Right lobe of liver (tissue), 6 donors: Measurements from ENCODE around the gene HOXB5. TPM values are rescaled to one million over a fixed set of nuclear protein-coding genes. Genes with fewer than 3 reads are reported as not detected.

ENCODE experiments used
- ATAC-seq, 4 donors: fragments of 200-7000 bp; cut with Tn5 transposase; one replicate each; pipeline ENCODE4 v1.9.1; 2020; ENCODE audit warnings: mild to moderate bottlenecking in 4 of 4, moderate library complexity in 4 of 4
- DNase-seq, 3 donors: peaks; one replicate each; pipeline ENCODE4 v3.0.0-alpha.2; 2020
- H3K27ac ChIP-seq, 3 donors: fragments of 200-600 bp; one replicate each; pipeline ENCODE4 v1.8.0; 2022
- H3K27me3 ChIP-seq, 2 donors: fragments of 200-600 bp; one replicate each; pipeline ENCODE4 v1.8.0; 2022
- H3K36me3 ChIP-seq, 4 donors: fragments of 200-600 bp; sonication (generic) in 1 of 4; one replicate each; pipeline versions ENCODE4 v1.5.1 to v1.8.0; 2017 to 2022; ENCODE audit warnings: control low read depth in 1 of 4
- H3K4me1 ChIP-seq, 4 donors: fragments of 200-600 bp; sonication (generic) in 1 of 4; one replicate each; pipeline versions ENCODE4 v1.5.1 to v1.8.0; 2017 to 2022; ENCODE audit warnings: control low read depth in 1 of 4
- H3K4me3 ChIP-seq, 3 donors: fragments of 200-600 bp; one replicate each; pipeline ENCODE4 v1.8.0; 2022
- H3K9me3 ChIP-seq, 4 donors: fragments of 200-600 bp; sonication (generic) in 1 of 4; one replicate each; pipeline versions ENCODE4 v1.5.1 to v1.8.0; 2017 to 2022; ENCODE audit warnings: control low read depth in 1 of 4
- POLR2A ChIP-seq: fragments of 450-650 bp; IDR thresholded peaks from one replicate; pipeline ENCODE4 v1.6.1; 2017; ENCODE audit warnings: antibody characterized with exemption, mild to moderate bottlenecking
- WGBS: methylation state at CpG from one replicate; pipeline ENCODE4 v1.1.6; 2018; ENCODE audit warnings: low coverage, low lambda C conversion rate; ENCODE audit not compliant: insufficient coverage; ENCODE audit errors: missing lambda C conversion rate; 5-methylcytosine and 5-hydroxymethylcytosine counted together
- intact Hi-C, 2 donors: fragments of 100-400 bp; cut with DNase I; formaldehyde crosslinking; loops; one replicate each; pipeline versions ENCODE4 v1.11.2 to v1.14.1; 2022
- total RNA-seq, 6 experiments: library from RNA; depleted of rRNA in 2 of 6; stranded (reverse); fragments of >200 nt in 2 of 6; fragmentation: NEBNext Ultra II Directional in 3 of 6; extraction: Animal tissue kit (Norgen Biotek cat#: 25700) in 3 of 6; gene quantifications; one replicate each; pipeline versions ENCODE4 v1.1.0 to v1.2.4, GENCODE V29; 2016 to 2023
- TF ChIP-seq, protein P1 (sequence below), 4 donors: fragments of 200-600 bp in 3 of 4; fragments of 450-650 bp in 1 of 4; IDR thresholded peaks; one replicate each; pipeline versions ENCODE4 v1.5.1 to v1.8.0; 2016 to 2022; ENCODE audit warnings: antibody characterized with exemption in 4 of 4, mild to moderate bottlenecking in 2 of 4
- donor health status: DM: no; HTN: yes; CAD: no.
- donor health status: DM: no; HTN: no; CAD: no.
- donor health status: DM: no; HTN: no; CAD: no.
- donor health status: DM: no; HTN: yes; CAD: no.
- donor health status: DM: no; HTN: yes; CAD: no.

The HOXB5 gene
- total RNA-seq, 6 experiments from 2014 or later: 0.11 to 0.29 (median 0.19) TPM; not detected in 1

DNA sequence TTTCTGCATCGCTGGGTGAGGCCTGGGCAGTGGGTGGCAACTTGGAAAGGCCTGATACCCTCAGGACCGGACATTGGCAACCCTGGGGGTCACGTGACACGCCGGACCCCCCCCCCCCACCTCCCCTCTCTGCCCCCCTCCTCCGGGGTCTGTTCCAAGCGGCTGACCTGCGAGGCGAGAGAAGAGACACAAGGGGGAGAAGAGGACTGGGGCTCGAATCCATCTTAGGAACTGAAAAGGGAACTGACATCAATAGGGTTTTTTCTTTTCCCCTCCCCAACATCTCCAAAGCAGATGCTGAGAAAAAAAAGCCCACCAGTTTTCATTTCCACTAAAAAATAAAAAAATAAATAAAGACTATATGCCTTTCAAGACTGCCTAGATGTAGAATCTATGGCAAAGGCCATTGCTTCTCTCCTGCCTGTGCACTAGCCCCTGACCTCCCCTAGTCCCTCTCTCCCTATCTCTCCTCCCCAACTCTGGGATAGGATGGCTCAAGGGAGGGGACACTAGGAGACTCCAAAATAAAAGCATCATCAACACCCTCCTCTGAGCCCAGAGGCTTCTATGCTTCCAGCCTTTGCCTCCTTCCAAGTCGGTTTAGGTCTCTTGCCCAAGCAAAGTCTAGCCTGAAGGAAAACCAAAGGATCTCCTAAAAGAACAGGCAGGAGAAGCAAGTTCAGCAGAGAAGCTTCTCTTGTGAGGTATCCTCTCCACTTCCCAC, 41.0 kb downstream of the HOXB5 start:
- H3K36me3 ChIP-seq: no peaks in the 10 kb centered on the region
- intact Hi-C loops: no loop called here
- H3K9me3 ChIP-seq: no peaks in the 10 kb centered on the region
- peaks cover 0 to 2% (median 0%) of the 10 kb centered on the region in 4 donors for H3K4me1 ChIP-seq
- ATAC-seq (no peak), DNase-seq (no peak)
- 19% methylated on average over 4 of the region's 11 CpGs for WGBS
- H3K4me3 ChIP-seq: no peak overlapping the region
- no peaks in the 10 kb centered on the region for H3K27me3 ChIP-seq
- peak overlapping the region in 1 of 3 donors; percentile 24 for H3K27ac ChIP-seq
- no peak for TF ChIP-seq POLR2A
- TF ChIP-seq, protein P1, sequence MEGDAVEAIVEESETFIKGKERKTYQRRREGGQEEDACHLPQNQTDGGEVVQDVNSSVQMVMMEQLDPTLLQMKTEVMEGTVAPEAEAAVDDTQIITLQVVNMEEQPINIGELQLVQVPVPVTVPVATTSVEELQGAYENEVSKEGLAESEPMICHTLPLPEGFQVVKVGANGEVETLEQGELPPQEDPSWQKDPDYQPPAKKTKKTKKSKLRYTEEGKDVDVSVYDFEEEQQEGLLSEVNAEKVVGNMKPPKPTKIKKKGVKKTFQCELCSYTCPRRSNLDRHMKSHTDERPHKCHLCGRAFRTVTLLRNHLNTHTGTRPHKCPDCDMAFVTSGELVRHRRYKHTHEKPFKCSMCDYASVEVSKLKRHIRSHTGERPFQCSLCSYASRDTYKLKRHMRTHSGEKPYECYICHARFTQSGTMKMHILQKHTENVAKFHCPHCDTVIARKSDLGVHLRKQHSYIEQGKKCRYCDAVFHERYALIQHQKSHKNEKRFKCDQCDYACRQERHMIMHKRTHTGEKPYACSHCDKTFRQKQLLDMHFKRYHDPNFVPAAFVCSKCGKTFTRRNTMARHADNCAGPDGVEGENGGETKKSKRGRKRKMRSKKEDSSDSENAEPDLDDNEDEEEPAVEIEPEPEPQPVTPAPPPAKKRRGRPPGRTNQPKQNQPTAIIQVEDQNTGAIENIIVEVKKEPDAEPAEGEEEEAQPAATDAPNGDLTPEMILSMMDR (IDR thresholded peaks at IDR 0.05): no peak

DNA sequence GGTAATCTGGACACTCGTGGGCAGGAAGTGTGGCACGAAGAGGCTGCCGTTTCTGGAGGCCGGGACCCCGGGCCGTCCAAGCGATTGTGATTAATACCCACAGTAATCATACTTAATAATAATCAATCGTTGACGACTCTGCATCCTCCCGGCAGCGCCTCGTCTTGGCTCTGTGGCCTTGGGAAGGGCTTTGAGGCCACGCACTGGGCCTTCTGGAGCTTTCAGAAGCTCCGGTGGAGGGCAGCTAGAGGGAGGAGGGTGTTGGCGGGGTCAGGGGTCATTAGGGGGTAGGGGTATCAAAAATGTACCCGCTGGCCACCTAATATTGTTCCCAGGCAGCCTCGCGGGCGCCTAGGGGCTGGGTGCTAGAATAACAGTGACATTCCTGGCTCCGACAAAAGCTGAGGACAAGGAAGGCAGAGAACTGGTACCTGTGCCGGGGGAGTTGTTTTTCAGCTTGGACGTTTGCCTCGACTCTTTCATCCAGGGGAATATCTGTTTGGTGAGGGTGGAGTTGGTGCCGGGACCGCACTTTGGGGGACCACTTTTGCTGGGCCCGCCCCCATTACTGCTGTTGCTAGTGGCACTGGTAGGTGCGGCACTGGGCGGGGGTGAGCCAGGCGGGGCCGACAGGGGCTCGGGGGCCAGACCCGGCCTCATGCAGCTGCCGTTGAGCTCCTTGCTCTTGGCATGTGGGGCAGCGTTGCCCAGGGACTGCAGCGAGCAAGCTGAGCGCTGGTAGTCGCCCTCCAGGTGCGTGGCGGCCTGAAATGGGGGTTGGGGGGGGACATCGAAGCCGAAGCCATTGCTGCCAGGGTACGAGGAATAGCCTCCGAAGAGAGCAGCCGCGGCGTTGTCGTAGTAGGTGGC, 41.7 kb downstream of the HOXB5 start:
- no peak for DNase-seq
- TF ChIP-seq POLR2A: no peak
- TF ChIP-seq, protein P1 (IDR thresholded peaks at IDR 0.05): no peak
- no peak for ATAC-seq
- Histone ChIP-seq H3K36me3 (no peaks in the 10 kb centered on the region), H3K4me3 (no peak overlapping the region), H3K4me1 (peaks cover 0 to 6% (median 0%) of the 10 kb centered on the region in 4 donors), H3K9me3 (no peaks in the 10 kb centered on the region), H3K27ac (no peak overlapping the region), H3K27me3 (no peaks in the 10 kb centered on the region)
- intact Hi-C loops: no loop called here
- WGBS: 33% methylated on average over 23 of the region's 47 CpGs

DNA sequence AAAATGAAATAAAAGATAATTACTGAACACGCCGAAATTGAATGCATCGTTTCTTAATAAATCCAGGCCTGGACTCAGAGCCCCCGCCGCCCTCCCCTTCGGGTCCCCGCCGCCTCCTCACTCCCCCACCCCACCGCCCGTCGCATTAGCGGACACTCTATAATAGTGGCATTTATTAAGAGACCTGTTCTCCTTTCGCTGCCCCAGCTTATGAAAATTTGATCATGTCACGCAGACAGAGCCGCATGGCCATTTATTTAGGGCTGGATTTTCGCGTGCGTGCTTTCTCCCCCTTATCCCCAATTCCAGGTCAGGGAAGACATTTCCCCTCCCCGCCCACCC, 42.4 kb downstream of the HOXB5 start:
- intact Hi-C loops: no loop called here
- no peak overlapping the region for H3K27ac ChIP-seq
- no peaks in the 10 kb centered on the region for H3K9me3 ChIP-seq
- ATAC-seq: no peak
- WGBS: 37% methylated on average over 14 of the region's 19 CpGs
- peaks cover 0 to 6% (median 0%) of the 10 kb centered on the region in 4 donors for H3K4me1 ChIP-seq
- DNase-seq: no peak
- no peak overlapping the region for H3K4me3 ChIP-seq
- H3K27me3 ChIP-seq: no peaks in the 10 kb centered on the region
- no peak for TF ChIP-seq POLR2A
- TF ChIP-seq, protein P1 (IDR thresholded peaks at IDR 0.05): no peak
- no peaks in the 10 kb centered on the region for H3K36me3 ChIP-seq

DNA sequence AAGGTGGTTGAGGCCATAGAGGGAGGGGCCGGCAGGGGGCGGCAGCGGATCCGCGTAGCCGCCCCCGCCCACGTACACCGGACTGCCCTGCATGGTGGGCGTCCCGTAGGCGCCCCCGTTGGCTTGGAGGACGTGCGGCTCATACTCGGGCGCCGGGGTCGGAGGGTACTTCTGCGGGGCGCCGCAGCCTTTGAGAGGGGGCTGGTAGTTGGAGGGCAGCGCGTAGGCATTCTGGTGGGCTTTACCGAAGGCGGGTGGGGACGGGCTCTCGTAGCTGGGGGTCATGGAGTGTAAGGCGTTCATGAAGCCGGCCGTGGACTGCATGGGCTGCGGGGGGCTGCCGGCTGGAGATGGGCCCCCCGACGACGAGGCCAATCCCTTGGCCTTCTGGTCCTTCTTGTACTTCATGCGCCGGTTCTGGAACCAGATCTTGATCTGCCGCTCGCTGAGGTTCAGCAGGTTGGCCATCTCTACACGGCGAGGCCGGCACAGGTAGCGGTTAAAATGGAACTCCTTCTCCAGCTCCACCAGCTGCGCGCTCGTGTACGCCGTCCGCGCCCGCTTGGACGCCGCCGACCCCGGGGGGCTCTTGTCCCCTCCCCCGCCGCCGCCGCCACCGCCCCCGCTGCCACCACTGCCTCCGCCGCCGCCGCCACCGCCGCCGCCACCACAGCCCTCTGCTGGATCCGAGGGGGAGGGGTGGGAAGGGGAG, 42.9 kb downstream of the HOXB5 start:
- H3K27me3 ChIP-seq: no peaks in the 10 kb centered on the region
- WGBS: 20% methylated on average over 6 of the region's 70 CpGs
- no peaks in the 10 kb centered on the region for H3K36me3 ChIP-seq
- H3K9me3 ChIP-seq: no peaks in the 10 kb centered on the region
- TF ChIP-seq POLR2A: no peak
- TF ChIP-seq, protein P1 (IDR thresholded peaks at IDR 0.05): no peak
- no peak overlapping the region for H3K4me3 ChIP-seq
- peak in 1 of 4 donors; percentile 10 for ATAC-seq
- DNase-seq: no peak
- no peak overlapping the region for H3K27ac ChIP-seq
- H3K4me1 ChIP-seq: peaks cover 0 to 6% (median 0%) of the 10 kb centered on the region in 4 donors
- intact Hi-C loops: no loop called here
